A673 (cell line): ENCODE data around the gene CLEC4G. TPM values are rescaled to one million over a fixed set of nuclear protein-coding genes. Genes with fewer than 3 reads are reported as not detected.

Source experiments
- BruUV-seq: library from RNA; stranded (reverse); fragments of 400-500 nt; replicated peaks from 2 replicates; lab custom pipeline; 2021; lab: Mats Ljungman, UMichigan
- CTCF ChIA-PET: fragments of 300-600 bp; sonication (Branson Sonifier 250); formaldehyde crosslinking; loops from one replicate; lab custom pipeline; 2022; ENCODE audit warnings: antibody characterized with exemption; lab: Charles Lee
- POLR2A ChIA-PET: fragments of 300-600 bp; sonication (Branson Sonifier 250); formaldehyde crosslinking; loops from one replicate; lab custom pipeline; 2022; ENCODE audit warnings: antibody characterized with exemption; ENCODE audit not compliant: low non-redundant PET; lab: Charles Lee
- DNase-seq: peaks from one replicate; pipeline ENCODE4 v3.0.0-alpha.2; 2015; ENCODE audit warnings: low spot score
- H3K27ac ChIP-seq: fragments of 200-600 bp; sonication (generic); 2 replicates; pipeline ENCODE4 v1.5.1; 2016; ENCODE audit warnings: mixed run types, low read depth, mild to moderate bottlenecking, mixed read lengths, antibody characterized with exemption, low read length; ENCODE audit not compliant: poor library complexity, severe bottlenecking
- H3K27me3 ChIP-seq: fragments of 200-600 bp; sonication (generic); replicated peaks from 2 replicates; pipeline ENCODE4 v1.6.1; 2017; ENCODE audit warnings: mixed run types, low read depth, mild to moderate bottlenecking, mixed read lengths, antibody characterized with exemption, low read length; ENCODE audit not compliant: insufficient read depth, poor library complexity
- H3K36me3 ChIP-seq: fragments of 200-600 bp; sonication (generic); 2 replicates; pipeline ENCODE4 v1.6.1; 2016; ENCODE audit warnings: mixed run types, mild to moderate bottlenecking, mixed read lengths, antibody characterized with exemption, low read length; ENCODE audit not compliant: insufficient read depth, poor library complexity, severe bottlenecking
- H3K4me1 ChIP-seq: fragments of 200-600 bp; sonication (generic); 2 replicates; pipeline ENCODE4 v1.6.1; 2017; ENCODE audit warnings: mixed run types, mild to moderate bottlenecking, mixed read lengths, antibody characterized with exemption, low read length; ENCODE audit not compliant: insufficient read depth, poor library complexity, severe bottlenecking
- H3K4me3 ChIP-seq: fragments of 200-600 bp; sonication (generic); 2 replicates; pipeline ENCODE4 v1.5.1; 2016; ENCODE audit warnings: low read depth, mixed run types, mild to moderate bottlenecking, mixed read lengths, low read length; ENCODE audit not compliant: poor library complexity, severe bottlenecking
- H3K9me3 ChIP-seq: fragments of 200-600 bp; sonication (generic); 2 replicates; pipeline ENCODE4 v1.6.1; 2016; ENCODE audit warnings: mixed run types, low read depth, mild to moderate bottlenecking, mixed read lengths, antibody characterized with exemption, low read length; ENCODE audit not compliant: poor library complexity, severe bottlenecking
- CTCF ChIP-seq: fragments of 300-800, 200-600 bp; sonication (generic); conservative IDR thresholded peaks from 2 replicates; pipeline ENCODE4 v1.5.1; 2017; ENCODE audit warnings: low read depth, mild to moderate bottlenecking, antibody characterized with exemption, low read length, moderate library complexity, mixed read lengths
- EZH2 ChIP-seq: fragments of 200-600 bp; sonication (generic); IDR thresholded peaks from 2 replicates; pipeline ENCODE4 v1.6.1; 2017; ENCODE audit warnings: borderline replicate concordance, low read depth, mild to moderate bottlenecking, mixed read lengths, antibody characterized with exemption, low read length; ENCODE audit not compliant: poor library complexity, severe bottlenecking
- intact Hi-C: fragments of 100-400 bp; cut with micrococcal nuclease; formaldehyde crosslinking; loops from one replicate; pipeline ENCODE4 v1.10.0; 2022; ENCODE audit not compliant: unreplicated experiment
- total RNA-seq: library from RNA; stranded (reverse); gene quantifications from 2 replicates; pipeline ENCODE4 v1.2.3, GENCODE V29; 2021

Gene CLEC4G
- total RNA-seq, 1 experiment from 2014 or later, result not detected

GRCh38 chr19:7778081-7778480 lies 46.2 kb upstream of the CLEC4G start:
- no TSS peak for BruUV-seq
- Histone ChIP-seq H3K27me3 (peaks cover 11% of the 10 kb centered on the region), H3K4me1 (peaks cover 3% of the 10 kb centered on the region), H3K4me3 (no peak overlapping the region), H3K36me3 (no peaks in the 10 kb centered on the region), H3K9me3 (no peaks in the 10 kb centered on the region), H3K27ac (no peak overlapping the region)
- TF ChIP-seq EZH2 (no peak), CTCF (no peak)
- ChIA-PET CTCF (interaction anchor here (0.9 kb wide), 1 partner anchor 97 kb away, joined by 3 read pairs; the partner anchor contains the start of gene TRAPPC5), POLR2A (no interaction called here)
- intact Hi-C loops, result no loop called here
- DNase-seq, result no peak

- Histone ChIP-seq H3K4me1 (peaks cover 8% of the 10 kb centered on the region), H3K27me3 (no peaks in the 10 kb centered on the region), H3K36me3 (no peaks in the 10 kb centered on the region), H3K4me3 (no peak overlapping the region), H3K27ac (no peak overlapping the region), H3K9me3 (no peaks in the 10 kb centered on the region)
- no peak for DNase-seq
- BruUV-seq, result no TSS peak
- intact Hi-C loops, result no loop called here
- CTCF ChIA-PET, result no interaction called here
- no peak for TF ChIP-seq EZH2
- TF ChIP-seq CTCF, result no peak
- POLR2A ChIA-PET, result no interaction called here
Measured at GRCh38 chr19:7775761-7776160, 43.9 kb upstream of the CLEC4G start.

- no peak overlapping the region for H3K4me3 ChIP-seq
- H3K9me3 ChIP-seq, result no peaks in the 10 kb centered on the region
- no peak for DNase-seq
- H3K27me3 ChIP-seq, result no peaks in the 10 kb centered on the region
- TF ChIP-seq EZH2 (no peak), CTCF (no peak)
- H3K27ac ChIP-seq, result no peak overlapping the region
- no peaks in the 10 kb centered on the region for H3K36me3 ChIP-seq
- POLR2A ChIA-PET, result no interaction called here
- peaks cover 8% of the 10 kb centered on the region for H3K4me1 ChIP-seq
- intact Hi-C loops, result no loop called here
- BruUV-seq, result no TSS peak
- CTCF ChIA-PET, result no interaction called here
Measured at GRCh38 chr19:7773841-7774240, 41.9 kb upstream of the CLEC4G start.
